Erythroblast (primary cell): ENCODE measurements around the gene PARM1.

Experiments
- GATA1 ChIP-seq: IDR thresholded peaks from 2 replicates; pipeline ENCODE4 v1.6.1; 2011; ENCODE audit warnings: low read depth, mild to moderate bottlenecking, control low read depth, low read length, moderate library complexity
- POLR2A ChIP-seq: IDR thresholded peaks from 2 replicates; pipeline ENCODE4 v1.6.1; 2011; ENCODE audit warnings: mild to moderate bottlenecking, low read length

- TF ChIP-seq POLR2A, result no peak
- no peak for TF ChIP-seq GATA1
These were observed 69.5 kb downstream of the PARM1 start for GRCh38 chr4:75002381-75002780.
